Heart left ventricle (tissue), 16 donors: Measurements from ENCODE around the gene ITPRIPL1. TPM values are rescaled to one million over a fixed set of nuclear protein-coding genes. Genes with fewer than 3 reads are reported as not detected.
A peak's percentile ranks its signal among the peaks of the same experiment; 100 is the strongest.
"Not testable (repeated sequence)": the region's sequence is repeated elsewhere in the genome, so short reads cannot be mapped to it uniquely, and the experiment has no call there.

ENCODE experiments used
- ATAC-seq, 4 donors: fragments of 200-7000 bp; cut with Tn5 transposase; one replicate each; pipeline ENCODE4 v1.9.1; 2020 to 2022; ENCODE audit warnings: moderate library complexity in 4 of 4, mild to moderate bottlenecking in 3 of 4, moderate number of reproducible peaks in 1 of 4
- DNase-seq, 5 donors: peaks; one replicate each; pipeline ENCODE4 v3.0.0-alpha.2; 2020
- H3K27ac ChIP-seq, 12 donors: fragments of 200-600 bp; sonication (generic) in 4 of 12; one replicate each; pipeline versions ENCODE4 v1.5.0 to v1.8.0; 2016 to 2022; ENCODE audit warnings: mild to moderate bottlenecking in 2 of 12
- H3K27me3 ChIP-seq, 9 donors: fragments of 200-600 bp; sonication (generic) in 2 of 9; one replicate each; pipeline versions ENCODE4 v1.5.1 to v1.8.0; 2016 to 2022; ENCODE audit warnings: mild to moderate bottlenecking in 3 of 9
- H3K36me3 ChIP-seq, 9 donors: fragments of 200-600 bp; sonication (generic) in 2 of 9; one replicate each; pipeline versions ENCODE4 v1.5.0 to v1.8.0; 2018 to 2022; ENCODE audit warnings: mild to moderate bottlenecking in 2 of 9
- H3K4me1 ChIP-seq, 12 donors: fragments of 200-600 bp; sonication (generic) in 4 of 12; one replicate each; pipeline versions ENCODE4 v1.5.0 to v1.8.0; 2016 to 2022; ENCODE audit warnings: mild to moderate bottlenecking in 3 of 12
- H3K4me3 ChIP-seq, 12 donors: fragments of 200-600 bp; sonication (generic) in 4 of 12; one replicate each; pipeline versions ENCODE4 v1.5.0 to v1.8.0; 2017 to 2022; ENCODE audit warnings: mild to moderate bottlenecking in 9 of 12, moderate library complexity in 4 of 12
- H3K9me3 ChIP-seq, 12 donors: fragments of 200-600 bp; sonication (generic) in 4 of 12; one replicate each; pipeline versions ENCODE4 v1.5.0 to v1.8.0; 2016 to 2022; ENCODE audit warnings: mild to moderate bottlenecking in 1 of 12
- CTCF ChIP-seq, 12 donors: fragments of 200-600 bp; sonication (generic) in 4 of 12; IDR thresholded peaks; one replicate each; pipeline versions ENCODE4 v1.5.0 to v1.8.0; 2018 to 2022; ENCODE audit warnings: antibody characterized with exemption in 12 of 12, mild to moderate bottlenecking in 5 of 12
- POLR2A ChIP-seq, 2 donors: fragments of 450-650 bp; IDR thresholded peaks; one replicate each; pipeline ENCODE4 v1.6.1; 2017; ENCODE audit warnings: antibody characterized with exemption in 2 of 2, mild to moderate bottlenecking in 2 of 2, moderate library complexity in 2 of 2
- WGBS, 4 donors: extraction: QIAGEN DNeasy Blood & Tissue Kit in 2 of 4; methylation state at CpG; one replicate each; pipeline versions ENCODE4 v1.1.5 to v1.1.7; 2013 to 2018; 5-methylcytosine and 5-hydroxymethylcytosine counted together
- intact Hi-C, 10 donors: fragments of 100-400 bp; cut with DNase I; formaldehyde crosslinking; loops; one replicate each; pipeline versions ENCODE4 v1.11.1 to v1.14.2; 2022
- long read RNA-seq, 3 donors: library from polyadenylated mRNA; unstranded; transcript quantifications; one replicate each; pipeline ENCODE4 v2.0.0, GENCODE V29; 2020 to 2021
- polyA plus RNA-seq, 2 donors: library from polyadenylated mRNA; stranded (reverse); fragments of 200-250 nt; gene quantifications; one replicate each; pipeline ENCODE4 v1.2.3, GENCODE V29; 2013
- total RNA-seq, 9 donors: library from RNA; depleted of rRNA in 2 of 9; stranded (reverse); fragments of >200 nt in 2 of 9; fragmentation: NEBNext Ultra II Directional in 3 of 9; extraction: Animal tissue kit (Norgen Biotek cat#: 25700) in 3 of 9; gene quantifications; one replicate each; pipeline versions ENCODE4 v1.1.0 to v1.2.4, GENCODE V29; 2016 to 2023
- donor health status: ischemic (EF 13 %, LVEDD 7.1; RV severe dilation, severe dysfunction).
- donor health status: healthy with polysubstance abuse.
- donor health status: DM: no; HTN: yes; CAD: no.
- donor health status: DM: no; HTN: no; CAD: no.
- donor health status: ischemic (EF 25% LVEDD 6.9; RV normal size, moderate dysfunction).
- donor health status: ischemic (EF 25% LVEDD 5.7; RV mildly dilated, moderate dysfunction).
- donor health status: healthy.
- donor health status: DM: yes; HTN: yes; CAD: no.
- donor health status: ischemic (EF 35%, LVEDD 5.7; RV mildly dilated, moderate dysfunction).
- donor health status: nonischemic (EF 11% LVEDD 7.7; RV severe dilation, severe dysfunction).
- donor health status: DM: yes; HTN: yes; CAD: no.
- donor health status: PGD.
- donor health status: ischemic (EF 29% LVEDD 5.4; RV normal size, mild dysfunction).
- donor health status: nonischemic (EF 23%, LVEDD 6.1; RV moderate dilation, normal function).

Gene ITPRIPL1
- 1 to 10 TPM in 7 of 9 donors, under 1 TPM in 2; 0.65 to 3.8 (median 1.5) TPM for total RNA-seq
- under 1 TPM; 0.80 to 0.83 TPM for polyA plus RNA-seq
- long read RNA-seq, donor 1, partial matches to known transcripts = 0 of 4 reads
- long read RNA-seq, donor 1, other reads (novel, unspliced or antisense) = 0 of 4 reads
- long read RNA-seq, donor 2, partial matches to known transcripts = 0 of 2 reads
- long read RNA-seq, donor 2, other reads (novel, unspliced or antisense) = 0 of 2 reads
- long read RNA-seq, donor 3, full-length matches to known transcripts = 1 of 1 reads
- long read RNA-seq, donor 3, partial matches to known transcripts = 0 of 1 reads
- long read RNA-seq, donor 3, other reads (novel, unspliced or antisense) = 0 of 1 reads

- Histone ChIP-seq H3K27ac (peak within 1 kb of the TSS; percentile 0 to 79 (median 45)), H3K36me3 (peaks cover 0 to 11% (median 0%) of the 10 kb centered on the region in 9 donors), H3K4me1 (peaks cover 0 to 47% (median 18%) of the 10 kb centered on the region in 12 donors), H3K9me3 (no peaks in the 10 kb centered on the region), H3K4me3 (peak within 1 kb of the TSS; percentile 12 to 79 (median 68)), H3K27me3 (peaks cover 0 to 37% (median 11%) of the 10 kb centered on the region in 9 donors)
- WGBS, 4 donors = 5 to 10% (median 6%) methylated on average over 27 to 58 of the region's 58 CpGs
- TF ChIP-seq CTCF (IDR thresholded peaks at IDR 0.05) (no peak), POLR2A (IDR thresholded peaks at IDR 0.05) (peak in 1 of 2 donors; percentile 24)
- DNase-seq (peak in 2 of 5 donors; percentile 16 to 28), ATAC-seq (peak in 3 of 4 donors; percentile 17 to 40 (median 29))
- intact Hi-C loops = no loop called here
Observed at GRCh38 chr2:96325041-96325883, at the start of gene ITPRIPL1. ITPRIPL1 (plus strand) TSS chr2:96325317; CDS start chr2:96325840, 523 bp downstream.

GRCh38 chr2:96276787-96277499 is 48.2 kb upstream of the ITPRIPL1 start:
- intact Hi-C loops = no loop called here
- H3K36me3 ChIP-seq = peaks cover 2 to 100% (median 99%) of the 10 kb centered on the region in 9 donors

GRCh38 chr2:96287273-96287856 is 37.8 kb upstream of the ITPRIPL1 start:
- Histone ChIP-seq H3K9me3 (no peaks in the 10 kb centered on the region), H3K27me3 (no peaks in the 10 kb centered on the region), H3K36me3 (peaks cover 0 to 100% (median 100%) of the 10 kb centered on the region in 9 donors), H3K4me1 (no peaks in the 10 kb centered on the region), H3K27ac (no peak overlapping the region), H3K4me3 (no peak overlapping the region)
- DNase-seq (no peak), ATAC-seq (no peak)
- no peak for TF ChIP-seq POLR2A (IDR thresholded peaks at IDR 0.05)
- 79 to 88% (median 86%) methylated on average over 6 of the region's 6 CpGs for WGBS, 4 donors
- intact Hi-C loops = no loop called here

More at GRCh38 chr2:96276787-96277499, 48.2 kb upstream of the ITPRIPL1 start:
- H3K4me3 ChIP-seq = no peak overlapping the region
- DNase-seq (no peak), ATAC-seq (peak in 1 of 4 donors; percentile 12)
- H3K4me1 ChIP-seq = no peaks in the 10 kb centered on the region
- H3K27me3 ChIP-seq = no peaks in the 10 kb centered on the region
- no peak overlapping the region for H3K27ac ChIP-seq
- WGBS, 4 donors = 89 to 92% (median 90%) methylated on average over 21 of the region's 21 CpGs
- no peaks in the 10 kb centered on the region for H3K9me3 ChIP-seq
- TF ChIP-seq CTCF (IDR thresholded peaks at IDR 0.05) (no peak), POLR2A (IDR thresholded peaks at IDR 0.05) (no peak)

GRCh38 chr2:96291751-96292150 is 33.4 kb upstream of the ITPRIPL1 start:
- no peaks in the 10 kb centered on the region for H3K4me1 ChIP-seq
- H3K9me3 ChIP-seq = no peaks in the 10 kb centered on the region
- H3K27ac ChIP-seq = no peak overlapping the region
- H3K27me3 ChIP-seq = no peaks in the 10 kb centered on the region
- peaks cover 0 to 100% (median 100%) of the 10 kb centered on the region in 9 donors for H3K36me3 ChIP-seq
- DNase-seq (no peak), ATAC-seq (no peak)
- TF ChIP-seq POLR2A (IDR thresholded peaks at IDR 0.05) = no peak
- WGBS, 4 donors = 86 to 93% (median 90%) methylated on average over 3 to 5 of the region's 5 CpGs
- intact Hi-C loops = no loop called here
- no peak overlapping the region for H3K4me3 ChIP-seq

GRCh38 chr2:96294271-96294670 is 30.8 kb upstream of the ITPRIPL1 start:
- DNase-seq, H3K27ac ChIP-seq, H3K4me1 ChIP-seq, H3K9me3 ChIP-seq, H3K27me3 ChIP-seq, H3K4me3 ChIP-seq, ATAC-seq, intact Hi-C loops: not testable (repeated sequence)
- WGBS, 4 donors = 91 to 93% (median 91%) methylated on average over 8 of the region's 8 CpGs
- H3K36me3 ChIP-seq = peaks cover 4 to 100% (median 100%) of the 10 kb centered on the region in 9 donors
